Esophagus muscularis mucosa (tissue), 4 donors: ENCODE results near the gene NDUFS7. TPM values are rescaled to one million over a fixed set of nuclear protein-coding genes. Genes with fewer than 3 reads are reported as not detected.

Source experiments
- DNase-seq: peaks from one replicate; pipeline ENCODE4 v3.0.0-alpha.2; 2017; ENCODE audit errors: extremely low spot score
- H3K27ac ChIP-seq, 4 donors: fragments of 200-600 bp; sonication (generic); replicated peaks in 1 of 4; 1 replicate in 3 of 4; 2 replicates in 1 of 4; pipeline ENCODE4 v1.5.1; 2016 to 2019; ENCODE audit warnings: mild to moderate bottlenecking in 1 of 4
- H3K27me3 ChIP-seq, 4 donors: fragments of 200-600 bp; sonication (generic); one replicate each; pipeline versions ENCODE4 v1.5.1 to v1.6.0; 2016 to 2019
- H3K36me3 ChIP-seq, 4 donors: fragments of 200-600 bp; sonication (generic); one replicate each; pipeline ENCODE4 v1.5.1; 2016 to 2019
- H3K4me1 ChIP-seq, 4 donors: fragments of 200-600 bp; sonication (generic); one replicate each; pipeline ENCODE4 v1.5.1; 2016 to 2019
- H3K4me3 ChIP-seq, 4 donors: fragments of 200-600 bp; sonication (generic); 1 replicate in 2 of 4; 2 replicates in 2 of 4; pipeline ENCODE4 v1.5.1; 2016 to 2019; ENCODE audit warnings: mild to moderate bottlenecking in 4 of 4, moderate library complexity in 1 of 4
- H3K9me3 ChIP-seq, 4 donors: fragments of 200-600 bp; sonication (generic); 1 replicate in 3 of 4; 2 replicates in 1 of 4; pipeline ENCODE4 v1.5.1; 2016 to 2019
- EP300 ChIP-seq: sonication (generic); formaldehyde crosslinking; IDR thresholded peaks from one replicate; pipeline ENCODE4 v1.6.1; 2017; ENCODE audit warnings: antibody characterized with exemption
- POLR2A ChIP-seq: fragments of 450-650 bp; IDR thresholded peaks from one replicate; pipeline ENCODE4 v1.6.1; 2017; ENCODE audit warnings: antibody characterized with exemption, moderate library complexity, mild to moderate bottlenecking, low read depth
- POLR2AphosphoS5 ChIP-seq, 2 donors: sonication (generic); formaldehyde crosslinking; IDR thresholded peaks; one replicate each; pipeline ENCODE4 v1.6.1; 2017; ENCODE audit warnings: antibody characterized with exemption in 2 of 2
- WGBS: methylation state at CpG from one replicate; pipeline ENCODE4 v1.1.5; 2018; 5-methylcytosine and 5-hydroxymethylcytosine counted together
- intact Hi-C: fragments of 100-400 bp; cut with DNase I; formaldehyde crosslinking; loops from one replicate; pipeline ENCODE4 v1.15.1; 2023
- total RNA-seq, 4 donors: library from RNA; depleted of rRNA; stranded (reverse); fragments of >200 nt; gene quantifications; one replicate each; pipeline versions ENCODE4 v1.1.0 to v1.2.1, GENCODE V29; 2016
- TF ChIP-seq, protein P1 (sequence below), 3 experiments: fragments of 200-600 bp in 2 of 3; fragments of 450-650 bp in 1 of 3; sonication (generic) in 2 of 3; IDR thresholded peaks; one replicate each; pipeline ENCODE4 v1.5.1; 2017 to 2019; ENCODE audit warnings: antibody characterized with exemption in 3 of 3, mild to moderate bottlenecking in 2 of 3, moderate library complexity in 1 of 3

NDUFS7 gene
- total RNA-seq, 4 donors from 2014 or later = 85.6 to 110 (median 89.4) TPM

- Histone ChIP-seq H3K36me3 (no peaks in the 10 kb centered on the region), H3K27ac (no peak overlapping the region), H3K27me3 (no peaks in the 10 kb centered on the region), H3K4me1 (peaks cover 5 to 9% (median 8%) of the 10 kb centered on the region in 4 donors), H3K4me3 (no peak overlapping the region), H3K9me3 (no peaks in the 10 kb centered on the region)
- 92% methylated on average over 18 of the region's 18 CpGs for WGBS
- intact Hi-C loops = no loop called here
- DNase-seq = no peak
- no peak for TF ChIP-seq POLR2A
- TF ChIP-seq, protein P1, sequence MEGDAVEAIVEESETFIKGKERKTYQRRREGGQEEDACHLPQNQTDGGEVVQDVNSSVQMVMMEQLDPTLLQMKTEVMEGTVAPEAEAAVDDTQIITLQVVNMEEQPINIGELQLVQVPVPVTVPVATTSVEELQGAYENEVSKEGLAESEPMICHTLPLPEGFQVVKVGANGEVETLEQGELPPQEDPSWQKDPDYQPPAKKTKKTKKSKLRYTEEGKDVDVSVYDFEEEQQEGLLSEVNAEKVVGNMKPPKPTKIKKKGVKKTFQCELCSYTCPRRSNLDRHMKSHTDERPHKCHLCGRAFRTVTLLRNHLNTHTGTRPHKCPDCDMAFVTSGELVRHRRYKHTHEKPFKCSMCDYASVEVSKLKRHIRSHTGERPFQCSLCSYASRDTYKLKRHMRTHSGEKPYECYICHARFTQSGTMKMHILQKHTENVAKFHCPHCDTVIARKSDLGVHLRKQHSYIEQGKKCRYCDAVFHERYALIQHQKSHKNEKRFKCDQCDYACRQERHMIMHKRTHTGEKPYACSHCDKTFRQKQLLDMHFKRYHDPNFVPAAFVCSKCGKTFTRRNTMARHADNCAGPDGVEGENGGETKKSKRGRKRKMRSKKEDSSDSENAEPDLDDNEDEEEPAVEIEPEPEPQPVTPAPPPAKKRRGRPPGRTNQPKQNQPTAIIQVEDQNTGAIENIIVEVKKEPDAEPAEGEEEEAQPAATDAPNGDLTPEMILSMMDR (IDR thresholded peaks at IDR 0.05) = no peak
Measured at GRCh38 chr19:1349211-1349610, 34.5 kb upstream of the NDUFS7 start.

DNA sequence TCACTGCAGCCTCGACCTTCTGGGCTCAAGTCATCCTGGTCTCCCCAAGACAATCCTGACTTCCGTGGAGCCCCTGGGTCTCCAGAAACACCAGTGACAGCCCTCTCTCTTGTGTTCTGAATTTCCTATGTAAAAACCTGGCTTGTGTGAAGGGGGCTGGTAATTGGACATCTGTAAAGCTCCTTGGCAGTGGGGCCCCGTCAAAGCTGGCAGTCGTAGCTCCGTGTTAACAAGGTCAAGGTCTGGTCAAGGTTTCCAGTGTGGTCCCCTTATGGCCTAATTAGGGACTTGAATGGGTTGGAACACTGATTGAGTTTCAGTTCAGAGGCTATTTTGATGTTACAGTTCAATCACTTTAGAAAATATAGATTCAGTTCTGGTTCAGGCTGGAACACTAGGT, 32.8 kb upstream of the NDUFS7 start:
- no peak for DNase-seq
- intact Hi-C loops = loop anchor here (5.0 kb wide), 1 partner anchor 69 kb away; no protein-coding TSS in a partner anchor
- no peaks in the 10 kb centered on the region for H3K9me3 ChIP-seq
- no peak for TF ChIP-seq EP300
- TF ChIP-seq POLR2AphosphoS5 (IDR thresholded peaks at IDR 0.05) = no peak
- TF ChIP-seq POLR2A = no peak
- TF ChIP-seq, protein P1 (IDR thresholded peaks at IDR 0.05) = no peak
- no peak overlapping the region for H3K4me3 ChIP-seq
- H3K27me3 ChIP-seq = no peaks in the 10 kb centered on the region
- no peak overlapping the region for H3K27ac ChIP-seq
- H3K4me1 ChIP-seq = peaks cover 6 to 17% (median 16%) of the 10 kb centered on the region in 4 donors
- H3K36me3 ChIP-seq = no peaks in the 10 kb centered on the region
- WGBS = 70% methylated on average over 5 of the region's 5 CpGs

DNA sequence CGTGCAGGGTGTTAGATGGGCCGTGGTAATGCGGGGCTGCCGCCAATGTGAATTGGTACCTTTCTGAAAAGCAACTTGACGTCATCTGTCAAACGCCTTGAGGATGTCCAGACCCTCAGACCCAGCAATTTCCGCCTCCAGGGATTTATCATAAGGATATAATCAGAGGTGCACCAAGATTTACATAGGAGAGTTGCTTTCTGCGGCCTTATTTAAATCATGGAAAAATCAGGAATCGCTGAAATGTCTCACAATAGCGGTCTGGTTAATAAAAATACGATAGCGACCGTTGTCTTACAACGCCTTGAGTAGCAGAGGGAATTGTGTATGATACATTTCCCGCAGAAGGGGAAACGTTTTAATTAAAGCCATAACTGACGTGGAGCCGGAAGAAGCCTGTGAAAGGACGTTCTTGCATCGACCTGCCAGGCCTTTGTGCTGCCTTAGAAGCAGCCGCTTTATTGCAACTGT, 32.3 kb upstream of the NDUFS7 start:
- 76% methylated on average over 21 of the region's 21 CpGs for WGBS
- intact Hi-C loops = loop anchor here (5.0 kb wide), 1 partner anchor 69 kb away; no protein-coding TSS in a partner anchor

GRCh38 chr19:1353144-1353543, 30.6 kb upstream of the NDUFS7 start:
- Histone ChIP-seq H3K36me3 (peaks cover 7 to 11% (median 9%) of the 10 kb centered on the region in 4 donors), H3K27me3 (no peaks in the 10 kb centered on the region), H3K4me3 (no peak overlapping the region), H3K4me1 (peaks cover 9 to 30% (median 28%) of the 10 kb centered on the region in 4 donors), H3K27ac (peak overlapping the region in 1 of 4 donors; percentile 8), H3K9me3 (no peaks in the 10 kb centered on the region)
- intact Hi-C loops = loop anchor here (5.0 kb wide), 1 partner anchor 71 kb away; no protein-coding TSS in a partner anchor
- TF ChIP-seq, protein P1 (IDR thresholded peaks at IDR 0.05) = no peak
- TF ChIP-seq EP300 (no peak), POLR2AphosphoS5 (IDR thresholded peaks at IDR 0.05) (no peak), POLR2A (no peak)
- DNase-seq = no peak
- 95% methylated on average over 9 of the region's 9 CpGs for WGBS

More for the DNA sequence above, 32.3 kb upstream of the NDUFS7 start:
- H3K4me3 ChIP-seq = no peak overlapping the region
- H3K27me3 ChIP-seq = no peaks in the 10 kb centered on the region
- no peaks in the 10 kb centered on the region for H3K36me3 ChIP-seq
- H3K4me1 ChIP-seq = peaks cover 9 to 23% (median 22%) of the 10 kb centered on the region in 4 donors
- no peak overlapping the region for H3K27ac ChIP-seq
- TF ChIP-seq POLR2AphosphoS5 (IDR thresholded peaks at IDR 0.05) (no peak), POLR2A (no peak), EP300 (no peak)
- TF ChIP-seq, protein P1 (IDR thresholded peaks at IDR 0.05) = no peak
- no peaks in the 10 kb centered on the region for H3K9me3 ChIP-seq
- DNase-seq = no peak
